Measurements from ENCODE around the gene COL13A1. TPM values are rescaled to one million over a fixed set of nuclear protein-coding genes. Genes with fewer than 3 reads are reported as not detected.

Gene COL13A1
- total RNA-seq, 1 donor from 2014 or later: not detected

DNA sequence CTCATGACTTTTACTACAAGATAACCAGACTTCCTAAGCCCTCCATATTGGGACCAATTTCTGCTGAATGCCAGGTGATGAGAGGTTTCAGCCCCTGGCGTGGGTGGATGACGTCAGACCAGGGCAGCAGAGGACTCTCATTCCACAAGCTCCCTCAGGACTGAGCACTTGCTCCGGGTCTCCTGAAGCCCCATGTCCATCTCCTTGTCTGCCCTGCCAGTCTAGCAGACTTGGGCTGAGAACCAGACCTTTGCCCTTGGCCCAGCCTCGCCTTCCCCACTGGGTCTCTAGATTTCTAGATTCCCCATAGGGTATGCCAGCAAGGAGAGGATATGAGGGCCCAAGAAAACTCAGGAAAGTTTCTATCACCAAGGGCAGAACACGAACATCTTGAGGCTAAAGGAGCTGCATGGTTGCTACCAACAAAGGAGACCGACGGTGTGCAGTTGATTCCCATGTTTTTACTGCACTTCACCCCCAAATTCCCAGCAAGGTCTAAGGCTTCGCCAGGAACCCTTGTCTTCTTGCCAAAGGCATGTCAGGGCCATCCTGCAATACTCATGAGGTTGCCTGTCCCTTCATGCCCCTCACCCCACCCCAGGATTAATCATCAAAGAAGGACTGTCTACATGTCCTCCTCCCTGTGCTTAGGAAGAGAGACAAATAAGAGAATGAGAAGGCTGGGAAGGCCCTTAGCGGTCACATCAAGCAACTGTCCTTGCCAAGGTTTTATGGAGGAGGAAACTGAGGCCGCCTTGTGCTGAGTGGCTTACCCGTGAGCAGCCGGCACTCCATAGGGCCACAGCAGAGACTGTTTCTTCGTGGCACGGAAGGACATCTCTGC lies 154.4 kb downstream of the COL13A1 start:
- H3K4me3 ChIP-seq: no peak overlapping the region
- no peaks in the 10 kb centered on the region for H3K27me3 ChIP-seq
- H3K4me1 ChIP-seq: peaks cover 5% of the 10 kb centered on the region
- DNase-seq (ENCODE audit: extremely low spot score in 2 of 2): peak in 1 of 2 donors; percentile 70
- no peaks in the 10 kb centered on the region for H3K36me3 ChIP-seq
- H3K27ac ChIP-seq: no peak overlapping the region
- intact Hi-C loops (cut with DNase I): no loop called here
- TF ChIP-seq POLR2AphosphoS5 (IDR thresholded peaks at IDR 0.05; ENCODE audit: insufficient read depth in 1 of 2, low read depth in 1 of 2) (no peak), POLR2A (IDR thresholded peaks at IDR 0.05) (no peak)
- TF ChIP-seq, protein P1, sequence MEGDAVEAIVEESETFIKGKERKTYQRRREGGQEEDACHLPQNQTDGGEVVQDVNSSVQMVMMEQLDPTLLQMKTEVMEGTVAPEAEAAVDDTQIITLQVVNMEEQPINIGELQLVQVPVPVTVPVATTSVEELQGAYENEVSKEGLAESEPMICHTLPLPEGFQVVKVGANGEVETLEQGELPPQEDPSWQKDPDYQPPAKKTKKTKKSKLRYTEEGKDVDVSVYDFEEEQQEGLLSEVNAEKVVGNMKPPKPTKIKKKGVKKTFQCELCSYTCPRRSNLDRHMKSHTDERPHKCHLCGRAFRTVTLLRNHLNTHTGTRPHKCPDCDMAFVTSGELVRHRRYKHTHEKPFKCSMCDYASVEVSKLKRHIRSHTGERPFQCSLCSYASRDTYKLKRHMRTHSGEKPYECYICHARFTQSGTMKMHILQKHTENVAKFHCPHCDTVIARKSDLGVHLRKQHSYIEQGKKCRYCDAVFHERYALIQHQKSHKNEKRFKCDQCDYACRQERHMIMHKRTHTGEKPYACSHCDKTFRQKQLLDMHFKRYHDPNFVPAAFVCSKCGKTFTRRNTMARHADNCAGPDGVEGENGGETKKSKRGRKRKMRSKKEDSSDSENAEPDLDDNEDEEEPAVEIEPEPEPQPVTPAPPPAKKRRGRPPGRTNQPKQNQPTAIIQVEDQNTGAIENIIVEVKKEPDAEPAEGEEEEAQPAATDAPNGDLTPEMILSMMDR (IDR thresholded peaks at IDR 0.05): no peak
- no peaks in the 10 kb centered on the region for H3K9me3 ChIP-seq

DNA sequence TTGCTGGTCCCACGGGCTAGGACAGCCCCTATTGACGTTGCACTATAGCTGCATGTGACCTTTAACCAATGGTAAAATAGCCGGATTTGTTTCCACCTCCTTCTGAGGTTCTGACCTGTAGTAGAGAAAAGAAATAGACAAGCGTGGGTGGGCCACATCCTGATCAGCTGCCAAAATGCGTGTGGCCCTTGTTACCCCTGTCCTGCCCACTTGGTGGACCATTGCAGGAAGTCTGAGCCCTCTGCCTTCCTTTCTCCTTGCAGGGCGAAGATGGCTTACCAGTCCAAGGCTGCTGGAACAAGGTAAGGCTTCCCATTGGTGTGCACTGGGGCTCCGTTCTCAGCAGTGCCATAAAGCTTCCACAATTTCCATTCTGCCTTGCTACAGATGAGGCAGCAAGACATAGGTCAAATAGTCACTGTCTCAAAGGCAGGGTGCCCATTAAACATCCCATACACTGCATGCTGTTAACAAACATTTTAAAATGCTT lies 155.1 kb downstream of the COL13A1 start:
- Histone ChIP-seq H3K4me1 (peaks cover 5% of the 10 kb centered on the region), H3K4me3 (no peak overlapping the region), H3K27ac (no peak overlapping the region), H3K27me3 (no peaks in the 10 kb centered on the region), H3K9me3 (no peaks in the 10 kb centered on the region), H3K36me3 (no peaks in the 10 kb centered on the region)
- peak in 1 of 2 donors; percentile 64 for DNase-seq (ENCODE audit: extremely low spot score in 2 of 2)
- intact Hi-C loops (cut with DNase I): no loop called here
- TF ChIP-seq, protein P1 (IDR thresholded peaks at IDR 0.05): no peak
- TF ChIP-seq POLR2A (IDR thresholded peaks at IDR 0.05) (no peak), POLR2AphosphoS5 (IDR thresholded peaks at IDR 0.05; ENCODE audit: insufficient read depth in 1 of 2, low read depth in 1 of 2) (no peak)

DNA sequence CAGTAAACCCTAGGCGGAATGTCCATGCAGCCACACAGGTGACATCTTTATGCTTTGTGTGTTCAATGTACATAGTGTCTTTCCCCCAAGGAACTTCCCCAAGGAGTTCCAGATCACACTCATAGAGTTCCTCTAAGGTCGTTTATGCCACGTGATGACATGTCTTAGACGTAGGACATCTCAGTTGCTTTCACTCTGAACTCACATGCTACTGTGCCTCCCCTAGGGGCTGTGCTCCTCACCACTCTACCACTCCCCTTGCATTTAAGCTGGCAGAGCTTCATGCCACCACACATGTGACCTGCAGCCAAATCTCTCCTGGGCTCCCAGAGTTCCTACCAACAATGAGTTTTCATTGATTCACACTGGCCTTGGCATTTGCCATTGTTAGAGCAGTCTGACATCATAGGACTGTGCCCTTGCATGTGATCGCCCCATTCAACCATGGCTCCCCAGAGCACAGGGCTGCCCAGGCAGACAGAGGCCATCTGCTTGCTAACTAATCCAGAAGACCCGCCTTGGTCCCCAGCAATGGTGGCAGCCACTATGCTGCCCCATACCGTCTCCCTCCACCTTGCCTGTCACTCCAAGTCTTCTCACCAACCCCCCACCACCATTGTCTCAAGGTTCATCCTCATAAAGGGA lies 155.7 kb downstream of the COL13A1 start:
- no peak overlapping the region for H3K27ac ChIP-seq
- no peak for TF ChIP-seq POLR2A (IDR thresholded peaks at IDR 0.05)
- TF ChIP-seq POLR2AphosphoS5 (IDR thresholded peaks at IDR 0.05; ENCODE audit: insufficient read depth in 1 of 2, low read depth in 1 of 2): no peak
- TF ChIP-seq, protein P1 (IDR thresholded peaks at IDR 0.05): no peak
- H3K4me3 ChIP-seq: no peak overlapping the region
- H3K4me1 ChIP-seq: peaks cover 4% of the 10 kb centered on the region
- DNase-seq (ENCODE audit: extremely low spot score in 2 of 2): peak in 1 of 2 donors; percentile 95
- H3K36me3 ChIP-seq: no peaks in the 10 kb centered on the region
- no peaks in the 10 kb centered on the region for H3K9me3 ChIP-seq
- no peaks in the 10 kb centered on the region for H3K27me3 ChIP-seq
- intact Hi-C loops (cut with DNase I): no loop called here

DNA sequence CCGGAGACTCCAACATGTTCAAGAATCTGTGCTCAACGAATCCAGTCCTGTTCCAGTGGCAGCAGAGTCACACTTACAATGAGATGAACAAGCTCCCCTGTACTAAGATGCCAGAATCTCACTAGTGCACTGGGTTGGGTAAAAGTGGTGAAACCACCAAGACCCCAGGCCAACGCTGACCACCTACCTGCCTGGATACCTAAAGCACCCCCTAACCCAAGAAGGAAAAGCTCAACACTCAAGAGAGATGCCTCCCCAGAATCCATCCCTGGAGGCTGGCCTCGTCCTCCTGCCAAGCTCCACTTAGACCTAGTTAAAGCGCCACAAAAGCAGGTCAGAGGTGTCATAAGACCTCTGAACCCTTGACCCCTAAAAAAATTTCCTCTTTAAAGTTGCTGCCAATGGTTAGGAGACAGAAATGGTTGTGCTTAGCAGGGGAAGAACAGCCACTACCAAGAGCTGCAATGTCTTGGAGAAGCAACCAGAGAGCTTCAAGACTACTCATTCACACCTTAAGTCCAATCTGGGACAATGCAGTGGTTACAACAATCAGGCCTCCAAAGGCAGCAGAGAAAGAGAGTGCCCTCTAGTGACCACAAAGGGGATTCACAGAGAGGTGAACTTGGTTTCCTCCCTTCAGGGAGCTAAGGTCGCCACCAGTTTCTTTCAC lies 156.3 kb downstream of the COL13A1 start:
- H3K36me3 ChIP-seq: no peaks in the 10 kb centered on the region
- no peaks in the 10 kb centered on the region for H3K27me3 ChIP-seq
- DNase-seq (ENCODE audit: extremely low spot score in 2 of 2): peak in 1 of 2 donors; percentile 67

More for the DNA sequence above, 156.3 kb downstream of the COL13A1 start:
- intact Hi-C loops (cut with DNase I): no loop called here
- Histone ChIP-seq H3K9me3 (no peaks in the 10 kb centered on the region), H3K4me3 (no peak overlapping the region), H3K27ac (no peak overlapping the region), H3K4me1 (no peaks in the 10 kb centered on the region)
- TF ChIP-seq, protein P1 (IDR thresholded peaks at IDR 0.05): peak in 2 of 3 experiments; percentile 31 to 49
- no peak for TF ChIP-seq POLR2A (IDR thresholded peaks at IDR 0.05)

Measured in vagina (tissue), 2 donors.